HG03280 (cell line): Measurements from ENCODE around the gene ZDHHC13.
"Not testable (repeated sequence)": the region's sequence is repeated elsewhere in the genome, so short reads cannot be mapped to it uniquely, and the experiment has no call there.

Source experiments
- ATAC-seq: cut with Tn5 transposase; IDR thresholded peaks from one replicate; pipeline ENCODE4 v1.9.1; 2021; ENCODE audit warnings: mild to moderate bottlenecking, moderate library complexity; ENCODE audit not compliant: unreplicated experiment

ZDHHC13 gene

GRCh38 chr11:19099093-19099492 is 17.9 kb upstream of the ZDHHC13 start:
- ATAC-seq = no peak

GRCh38 chr11:19100885-19101284 is 16.1 kb upstream of the ZDHHC13 start:
- no peak for ATAC-seq

GRCh38 chr11:19101796-19102520 is 15.0 kb upstream of the ZDHHC13 start:
- no peak for ATAC-seq

GRCh38 chr11:19102521-19102900 is 14.5 kb upstream of the ZDHHC13 start:
- no peak for ATAC-seq

GRCh38 chr11:19105011-19105410 is 12.0 kb upstream of the ZDHHC13 start:
- ATAC-seq = no peak

GRCh38 chr11:19107125-19107524 is 9.8 kb upstream of the ZDHHC13 start:
- ATAC-seq = no peak

- ATAC-seq = no peak
Measured at GRCh38 chr11:19110295-19110694, 6.7 kb upstream of the ZDHHC13 start.

- ATAC-seq = no peak
Measured at GRCh38 chr11:19111809-19112208, 5.2 kb upstream of the ZDHHC13 start.

- ATAC-seq = no peak
Measured at GRCh38 chr11:19116276-19116970, 545 bp upstream of the ZDHHC13 start.

GRCh38 chr11:19117760-19118097 is 761 bp downstream of the ZDHHC13 start:
- no peak for ATAC-seq

- no peak for ATAC-seq
Measured at GRCh38 chr11:19121646-19122045, 4.7 kb downstream of the ZDHHC13 start.

GRCh38 chr11:19122960-19123615 is 6.1 kb downstream of the ZDHHC13 start:
- no peak for ATAC-seq

- not testable (repeated sequence) for ATAC-seq
Measured at GRCh38 chr11:19126562-19127325, 9.8 kb downstream of the ZDHHC13 start.

- no peak for ATAC-seq
Measured at GRCh38 chr11:19134004-19134403, 17.0 kb downstream of the ZDHHC13 start.

GRCh38 chr11:19136884-19137283 is 19.9 kb downstream of the ZDHHC13 start:
- ATAC-seq = not testable (repeated sequence)

- ATAC-seq = no peak
Measured at GRCh38 chr11:19145319-19145718, 28.4 kb downstream of the ZDHHC13 start.

- ATAC-seq = no peak
Measured at GRCh38 chr11:19156892-19157291, 39.9 kb downstream of the ZDHHC13 start.

GRCh38 chr11:19160847-19161246 is 43.9 kb downstream of the ZDHHC13 start:
- no peak for ATAC-seq

GRCh38 chr11:19161651-19162050 is 44.7 kb downstream of the ZDHHC13 start:
- no peak for ATAC-seq

- no peak for ATAC-seq
Measured at GRCh38 chr11:19162951-19163505, 46.1 kb downstream of the ZDHHC13 start.

- ATAC-seq = no peak
Measured at GRCh38 chr11:19163617-19164016, 46.6 kb downstream of the ZDHHC13 start.
